Measurements from ENCODE around the gene XPNPEP3.

Gene XPNPEP3

GRCh38 chr22:40960145-40960544, 103.2 kb downstream of the XPNPEP3 start:
- no peak overlapping the region for H3K4me3 ChIP-seq (ENCODE audit: low read depth, low read length)
- no peaks in the 10 kb centered on the region for H3K27me3 ChIP-seq (ENCODE audit: insufficient read depth, low read depth, severe bottlenecking)
- no peak overlapping the region for H3K27ac ChIP-seq
- TF ChIP-seq CTCF (IDR thresholded peaks at IDR 0.05; ENCODE audit: low read depth, low read length): no peak
- no peaks in the 10 kb centered on the region for H3K9me3 ChIP-seq (ENCODE audit: severe bottlenecking)
- DNase-seq: no peak
- peaks cover 66% of the 10 kb centered on the region for H3K36me3 ChIP-seq

GRCh38 chr22:40965936-40966725, 109.2 kb downstream of the XPNPEP3 start:
- no peak for TF ChIP-seq CTCF (IDR thresholded peaks at IDR 0.05; ENCODE audit: low read depth, low read length)
- Histone ChIP-seq H3K4me3 (ENCODE audit: low read depth, low read length) (no peak overlapping the region), H3K36me3 (peaks cover 75% of the 10 kb centered on the region), H3K9me3 (ENCODE audit: severe bottlenecking) (no peaks in the 10 kb centered on the region), H3K27me3 (ENCODE audit: insufficient read depth, low read depth, severe bottlenecking) (no peaks in the 10 kb centered on the region), H3K27ac (no peak overlapping the region)
- no peak for DNase-seq

- Histone ChIP-seq H3K36me3 (peaks cover 72% of the 10 kb centered on the region), H3K4me3 (ENCODE audit: low read depth, low read length) (no peak overlapping the region), H3K27me3 (ENCODE audit: insufficient read depth, low read depth, severe bottlenecking) (no peaks in the 10 kb centered on the region), H3K27ac (no peak overlapping the region), H3K9me3 (ENCODE audit: severe bottlenecking) (no peaks in the 10 kb centered on the region)
- no peak for DNase-seq
- no peak for TF ChIP-seq CTCF (IDR thresholded peaks at IDR 0.05; ENCODE audit: low read depth, low read length)
Measured at GRCh38 chr22:40966726-40967085, 109.8 kb downstream of the XPNPEP3 start.

- DNase-seq: no peak
- Histone ChIP-seq H3K27ac (no peak overlapping the region), H3K36me3 (peaks cover 67% of the 10 kb centered on the region), H3K27me3 (ENCODE audit: insufficient read depth, low read depth, severe bottlenecking) (no peaks in the 10 kb centered on the region), H3K9me3 (ENCODE audit: severe bottlenecking) (no peaks in the 10 kb centered on the region), H3K4me3 (ENCODE audit: low read depth, low read length) (no peak overlapping the region)
- TF ChIP-seq CTCF (IDR thresholded peaks at IDR 0.05; ENCODE audit: low read depth, low read length): no peak
Measured at GRCh38 chr22:40967111-40967760, 110.3 kb downstream of the XPNPEP3 start.

- Histone ChIP-seq H3K27me3 (ENCODE audit: insufficient read depth, low read depth, severe bottlenecking) (no peaks in the 10 kb centered on the region), H3K4me3 (ENCODE audit: low read depth, low read length) (no peak overlapping the region), H3K36me3 (peaks cover 26% of the 10 kb centered on the region), H3K9me3 (ENCODE audit: severe bottlenecking) (no peaks in the 10 kb centered on the region), H3K27ac (no peak overlapping the region)
- TF ChIP-seq CTCF (IDR thresholded peaks at IDR 0.05; ENCODE audit: low read depth, low read length): no peak
- no peak for DNase-seq
Measured at GRCh38 chr22:40972587-40972986, 115.6 kb downstream of the XPNPEP3 start.

Data from WERI-Rb-1 (cell line).